ENCODE data around the gene TPI1.
"Not testable (repeated sequence)": the region's sequence is repeated elsewhere in the genome, so short reads cannot be mapped to it uniquely, and the experiment has no call there.

DNA sequence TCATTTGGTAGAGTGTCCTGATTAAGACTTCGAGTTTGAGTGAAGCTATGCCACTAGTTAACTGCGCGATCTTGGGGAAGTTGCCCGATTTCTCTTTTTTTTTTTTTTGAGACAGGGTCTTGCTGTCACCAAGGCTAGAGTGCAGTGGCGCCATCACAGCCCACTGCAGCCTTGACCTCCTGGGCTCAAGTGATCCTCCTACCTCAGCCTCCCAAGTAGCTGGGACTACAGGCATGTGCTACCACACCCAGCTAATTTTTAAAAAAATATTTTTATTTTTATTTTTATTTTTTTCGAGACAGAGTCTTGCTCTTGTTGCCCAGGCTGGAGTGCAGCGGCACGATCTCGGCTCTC is 6.7 kb downstream of the TPI1 start:
- TF ChIP-seq, protein P1, sequence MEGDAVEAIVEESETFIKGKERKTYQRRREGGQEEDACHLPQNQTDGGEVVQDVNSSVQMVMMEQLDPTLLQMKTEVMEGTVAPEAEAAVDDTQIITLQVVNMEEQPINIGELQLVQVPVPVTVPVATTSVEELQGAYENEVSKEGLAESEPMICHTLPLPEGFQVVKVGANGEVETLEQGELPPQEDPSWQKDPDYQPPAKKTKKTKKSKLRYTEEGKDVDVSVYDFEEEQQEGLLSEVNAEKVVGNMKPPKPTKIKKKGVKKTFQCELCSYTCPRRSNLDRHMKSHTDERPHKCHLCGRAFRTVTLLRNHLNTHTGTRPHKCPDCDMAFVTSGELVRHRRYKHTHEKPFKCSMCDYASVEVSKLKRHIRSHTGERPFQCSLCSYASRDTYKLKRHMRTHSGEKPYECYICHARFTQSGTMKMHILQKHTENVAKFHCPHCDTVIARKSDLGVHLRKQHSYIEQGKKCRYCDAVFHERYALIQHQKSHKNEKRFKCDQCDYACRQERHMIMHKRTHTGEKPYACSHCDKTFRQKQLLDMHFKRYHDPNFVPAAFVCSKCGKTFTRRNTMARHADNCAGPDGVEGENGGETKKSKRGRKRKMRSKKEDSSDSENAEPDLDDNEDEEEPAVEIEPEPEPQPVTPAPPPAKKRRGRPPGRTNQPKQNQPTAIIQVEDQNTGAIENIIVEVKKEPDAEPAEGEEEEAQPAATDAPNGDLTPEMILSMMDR (IDR thresholded peaks at IDR 0.05), result not testable (repeated sequence)
- TF ChIP-seq POLR2A (IDR thresholded peaks at IDR 0.05), result not testable (repeated sequence)
